LNCAP (cell line): ENCODE results near the gene RFC5.

ENCODE experiments used
- CTCF ChIP-seq: fragments of 450-650 bp; IDR thresholded peaks from 2 replicates; pipeline ENCODE4 v1.5.1; 2017; ENCODE audit warnings: mild to moderate bottlenecking

The RFC5 gene

GRCh38 chr12:117975006-117975405 is 41.5 kb upstream of the RFC5 start:
- TF ChIP-seq CTCF = no peak

DNA sequence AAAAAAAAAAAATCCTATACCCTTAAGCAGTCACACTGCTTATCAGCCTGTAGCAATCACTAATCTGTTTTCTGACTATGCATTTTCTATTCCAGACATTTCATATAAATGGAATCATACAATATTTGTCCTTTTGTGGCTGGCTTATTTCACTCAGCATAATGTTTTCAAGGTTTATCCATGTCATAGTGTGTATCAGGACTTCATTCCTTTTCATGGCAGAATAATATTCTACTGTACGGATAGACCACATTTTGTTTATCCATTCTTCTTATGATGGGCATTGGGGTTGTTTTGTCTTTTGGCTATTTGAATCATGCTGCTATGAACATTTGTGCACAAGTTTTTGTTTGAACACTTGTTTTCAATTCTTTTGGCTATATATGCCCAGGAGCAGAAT is 39.1 kb upstream of the RFC5 start:
- TF ChIP-seq CTCF = no peak

DNA sequence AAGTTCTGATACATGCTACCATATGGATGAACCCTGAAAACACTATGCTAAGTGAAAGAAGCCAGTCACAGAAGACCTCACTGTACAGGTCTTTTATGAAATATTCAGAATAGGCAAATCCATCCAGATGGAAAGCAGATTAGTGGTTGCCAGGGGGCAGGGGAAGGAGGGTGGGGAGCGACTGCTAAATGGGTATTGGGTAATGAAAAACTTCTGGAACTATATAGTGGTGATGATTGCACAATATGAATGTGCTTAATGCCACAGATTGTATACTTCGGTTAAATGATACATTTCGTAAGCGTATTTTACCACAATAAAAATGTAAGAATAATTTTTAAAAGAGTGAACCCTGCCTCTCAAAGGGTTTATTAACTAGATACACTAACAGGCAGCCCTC is 35.9 kb upstream of the RFC5 start:
- no peak for TF ChIP-seq CTCF

- no peak for TF ChIP-seq CTCF
Observed at GRCh38 chr12:117981267-117981666, 35.2 kb upstream of the RFC5 start.

DNA sequence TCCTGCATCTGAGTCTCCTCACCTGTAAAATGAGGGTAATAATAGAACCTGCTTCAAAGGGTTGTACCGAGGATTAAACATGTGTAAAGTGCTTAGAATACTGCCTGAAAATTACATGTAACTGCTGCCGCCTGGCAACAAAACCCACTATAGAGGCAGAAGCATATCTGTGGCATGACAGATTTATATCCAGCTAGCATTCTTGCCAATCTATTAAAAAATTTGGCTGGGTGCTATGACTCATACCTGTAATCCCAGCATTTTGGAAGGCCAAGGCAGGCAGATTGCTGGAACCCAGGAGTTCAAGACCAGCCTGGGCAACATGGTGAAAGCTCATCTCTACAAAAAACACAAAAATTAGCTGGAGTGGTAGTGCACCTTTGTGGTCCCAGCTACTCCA is 31.3 kb upstream of the RFC5 start:
- no peak for TF ChIP-seq CTCF

GRCh38 chr12:117986705-117987469 is 29.6 kb upstream of the RFC5 start:
- TF ChIP-seq CTCF = no peak

- TF ChIP-seq CTCF = no peak
Observed at GRCh38 chr12:117994551-117995438, 21.7 kb upstream of the RFC5 start.
